Natural killer cell (primary cell): Measurements from ENCODE around the gene JAK3. TPM values are rescaled to one million over a fixed set of nuclear protein-coding genes. Genes with fewer than 3 reads are reported as not detected.

Experiments used
- ATAC-seq, 3 donors: fragments of 150-1000 bp in 2 of 3; fragments of 200-7000 bp in 1 of 3; cut with Tn5 transposase; 1 replicate in 1 of 3; 2 replicates in 2 of 3; pipeline ENCODE4 v1.10.0; 2021; ENCODE audit warnings: mild to moderate bottlenecking in 2 of 3, moderate library complexity in 2 of 3
- DNase-seq, 2 donors: peaks; one replicate each; pipeline versions ENCODE4 v3.0.0 to v3.0.0-alpha.2; 2013 to 2021; ENCODE audit warnings: mixed read lengths in 1 of 2
- H3K27ac ChIP-seq: one replicate; pipeline ENCODE4 v1.5.1; 2013; ENCODE audit warnings: mild to moderate bottlenecking, low read length
- H3K27me3 ChIP-seq: one replicate; pipeline ENCODE4 v1.6.1; 2013; ENCODE audit warnings: low read length; ENCODE audit not compliant: control insufficient read depth, insufficient read depth
- H3K36me3 ChIP-seq: one replicate; pipeline ENCODE4 v1.6.1; 2013; ENCODE audit warnings: low read length; ENCODE audit not compliant: control insufficient read depth, insufficient read depth
- H3K4me1 ChIP-seq: one replicate; pipeline ENCODE4 v1.6.1; 2013; ENCODE audit warnings: low read length; ENCODE audit not compliant: control insufficient read depth, insufficient read depth
- H3K4me3 ChIP-seq: one replicate; pipeline ENCODE4 v1.5.1; 2013; ENCODE audit warnings: low read length
- H3K9me3 ChIP-seq: one replicate; pipeline ENCODE4 v1.6.1; 2013; ENCODE audit warnings: low read length; ENCODE audit not compliant: control insufficient read depth, insufficient read depth
- H3K27ac Mint-ChIP-seq, 2 donors: one replicate each; pipeline ENCODE4 v1.8.0; 2022; ENCODE audit warnings: mild to moderate bottlenecking in 2 of 2, mixed read lengths in 2 of 2, moderate library complexity in 1 of 2
- H3K27me3 Mint-ChIP-seq, 2 donors: one replicate each; pipeline ENCODE4 v1.8.0; 2022; ENCODE audit warnings: low read depth in 2 of 2, mixed read lengths in 2 of 2
- H3K36me3 Mint-ChIP-seq: one replicate; pipeline ENCODE4 v1.8.0; 2022; ENCODE audit warnings: mixed read lengths
- H3K4me1 Mint-ChIP-seq, 2 donors: one replicate each; pipeline ENCODE4 v1.8.0; 2022; ENCODE audit warnings: mixed read lengths in 2 of 2
- H3K4me3 Mint-ChIP-seq: one replicate; pipeline ENCODE4 v1.8.0; 2022; ENCODE audit warnings: mild to moderate bottlenecking, moderate library complexity, mixed read lengths
- H3K9me3 Mint-ChIP-seq, 2 donors: one replicate each; pipeline ENCODE4 v1.8.0; 2022; ENCODE audit warnings: mixed read lengths in 2 of 2
- WGBS: methylation state at CpG from one replicate; pipeline ENCODE4 v1.1.7; 2013; ENCODE audit warnings: missing lambda C conversion rate; ENCODE audit not compliant: insufficient coverage; 5-methylcytosine and 5-hydroxymethylcytosine counted together
- intact Hi-C: fragments of 100-400 bp; cut with micrococcal nuclease; formaldehyde crosslinking; loops from one replicate; pipeline ENCODE4 v1.14.2; 2022
- total RNA-seq, 4 donors: library from RNA; stranded (reverse); fragments of 120-200 nt in 1 of 4; gene quantifications; one replicate each; pipeline versions ENCODE4 v1.2.3 to v1.2.4, GENCODE V29; 2013 to 2022
- TF ChIP-seq, protein P1 (sequence below): fragments of 200-600 bp; IDR thresholded peaks from one replicate; pipeline ENCODE4 v1.8.0; 2022; ENCODE audit warnings: antibody characterized with exemption

JAK3 gene
- total RNA-seq, 3 donors from 2014 or later (not counting 1 experiment from before 2014, with no cell fraction given) = 72.1 to 105 (median 96.1) TPM

DNA sequence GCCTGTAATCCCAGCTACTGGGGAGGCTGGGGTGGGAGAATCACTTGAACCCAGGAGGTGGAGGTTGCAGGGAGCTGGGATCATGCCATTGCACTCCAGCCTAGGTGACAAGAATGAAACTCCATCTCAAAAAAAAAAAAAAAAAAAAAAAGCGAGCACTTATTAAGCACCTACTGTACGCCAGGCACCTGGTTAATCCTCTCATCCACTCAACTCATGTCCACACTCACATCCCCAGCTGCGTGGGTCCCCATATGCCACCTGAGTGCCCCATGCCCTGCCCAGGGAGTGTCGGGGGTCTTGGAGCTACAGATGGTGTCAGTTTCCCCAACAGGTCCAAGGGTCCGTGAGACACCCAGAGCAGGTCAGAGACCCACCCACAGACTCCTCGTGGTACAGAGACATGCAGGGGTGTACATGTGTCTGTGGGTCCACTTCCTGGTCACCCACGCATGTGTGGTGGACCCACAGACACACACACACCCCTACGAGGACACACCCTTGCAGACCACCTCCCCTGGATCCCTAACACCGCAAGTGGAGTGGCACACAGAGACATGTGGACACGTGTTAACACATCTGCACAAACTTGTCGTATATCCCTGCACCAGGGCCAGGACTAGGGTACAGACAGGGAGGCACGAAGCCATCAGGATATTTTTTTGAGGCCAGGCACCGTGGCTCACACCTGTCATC lies 30.0 kb downstream of the JAK3 start:
- H3K27ac Mint-ChIP-seq = no peak overlapping the region
- DNase-seq (no peak), ATAC-seq (peak in 1 of 3 donors; percentile 7)
- intact Hi-C loops = no loop called here
- no peaks in the 10 kb centered on the region for H3K27me3 ChIP-seq
- no peaks in the 10 kb centered on the region for H3K27me3 Mint-ChIP-seq
- no peaks in the 10 kb centered on the region for H3K36me3 Mint-ChIP-seq
- H3K27ac ChIP-seq = no peak overlapping the region
- H3K9me3 ChIP-seq = no peaks in the 10 kb centered on the region
- no peaks in the 10 kb centered on the region for H3K4me1 Mint-ChIP-seq
- no peaks in the 10 kb centered on the region for H3K4me1 ChIP-seq
- no peak overlapping the region for H3K4me3 ChIP-seq
- no peak overlapping the region for H3K4me3 Mint-ChIP-seq
- TF ChIP-seq, protein P1, sequence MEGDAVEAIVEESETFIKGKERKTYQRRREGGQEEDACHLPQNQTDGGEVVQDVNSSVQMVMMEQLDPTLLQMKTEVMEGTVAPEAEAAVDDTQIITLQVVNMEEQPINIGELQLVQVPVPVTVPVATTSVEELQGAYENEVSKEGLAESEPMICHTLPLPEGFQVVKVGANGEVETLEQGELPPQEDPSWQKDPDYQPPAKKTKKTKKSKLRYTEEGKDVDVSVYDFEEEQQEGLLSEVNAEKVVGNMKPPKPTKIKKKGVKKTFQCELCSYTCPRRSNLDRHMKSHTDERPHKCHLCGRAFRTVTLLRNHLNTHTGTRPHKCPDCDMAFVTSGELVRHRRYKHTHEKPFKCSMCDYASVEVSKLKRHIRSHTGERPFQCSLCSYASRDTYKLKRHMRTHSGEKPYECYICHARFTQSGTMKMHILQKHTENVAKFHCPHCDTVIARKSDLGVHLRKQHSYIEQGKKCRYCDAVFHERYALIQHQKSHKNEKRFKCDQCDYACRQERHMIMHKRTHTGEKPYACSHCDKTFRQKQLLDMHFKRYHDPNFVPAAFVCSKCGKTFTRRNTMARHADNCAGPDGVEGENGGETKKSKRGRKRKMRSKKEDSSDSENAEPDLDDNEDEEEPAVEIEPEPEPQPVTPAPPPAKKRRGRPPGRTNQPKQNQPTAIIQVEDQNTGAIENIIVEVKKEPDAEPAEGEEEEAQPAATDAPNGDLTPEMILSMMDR = no peak
- H3K36me3 ChIP-seq = no peaks in the 10 kb centered on the region
- 87% methylated on average over 12 of the region's 13 CpGs for WGBS
- no peaks in the 10 kb centered on the region for H3K9me3 Mint-ChIP-seq

DNA sequence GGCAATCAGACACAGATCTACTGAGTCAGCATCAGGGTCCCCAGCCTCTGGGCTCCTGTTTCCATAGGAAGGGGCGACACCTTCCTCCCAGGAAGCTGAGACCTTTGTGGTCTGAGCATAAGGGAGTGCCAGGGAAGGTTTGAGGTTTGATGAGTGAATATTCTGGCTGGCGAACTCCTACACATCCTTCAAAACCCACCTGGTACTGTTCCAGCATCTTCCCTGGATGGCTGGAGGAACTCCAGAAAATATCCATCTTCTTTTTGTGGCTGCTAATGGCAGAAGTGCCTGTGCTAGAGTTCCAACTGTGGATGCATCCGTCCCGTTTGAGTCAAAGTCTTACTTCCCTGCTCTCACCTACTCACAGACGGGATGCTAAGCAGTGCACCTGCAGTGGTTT lies 35.7 kb downstream of the JAK3 start:
- Histone ChIP-seq H3K27ac (no peak overlapping the region), H3K36me3 (no peaks in the 10 kb centered on the region), H3K4me3 (no peak overlapping the region), H3K4me1 (peaks cover 6% of the 10 kb centered on the region), H3K27me3 (no peaks in the 10 kb centered on the region), H3K9me3 (no peaks in the 10 kb centered on the region)
- Mint-ChIP-seq H3K27ac (no peak overlapping the region), H3K4me1 (peaks cover 0 to 5% of the 10 kb centered on the region in 2 donors), H3K4me3 (no peak overlapping the region), H3K36me3 (no peaks in the 10 kb centered on the region), H3K27me3 (no peaks in the 10 kb centered on the region), H3K9me3 (no peaks in the 10 kb centered on the region)
- ATAC-seq (no peak), DNase-seq (no peak)
- intact Hi-C loops = no loop called here
- 85% methylated on average over 5 of the region's 5 CpGs for WGBS
- TF ChIP-seq, protein P1 = no peak

DNA sequence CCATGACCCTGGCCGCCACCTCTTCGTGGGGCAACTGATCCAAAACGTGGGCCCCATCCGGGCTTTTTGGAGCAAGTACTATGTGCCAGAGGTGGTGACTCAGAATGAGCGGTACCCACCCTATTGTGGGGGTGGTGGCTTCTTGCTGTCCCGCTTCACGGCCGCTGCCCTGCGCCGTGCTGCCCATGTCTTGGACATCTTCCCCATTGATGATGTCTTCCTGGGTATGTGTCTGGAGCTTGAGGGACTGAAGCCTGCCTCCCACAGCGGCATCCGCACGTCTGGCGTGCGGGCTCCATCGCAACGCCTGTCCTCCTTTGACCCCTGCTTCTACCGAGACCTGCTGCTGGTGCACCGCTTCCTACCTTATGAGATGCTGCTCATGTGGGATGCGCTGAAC lies 36.1 kb downstream of the JAK3 start:
- Mint-ChIP-seq H3K27me3 (no peaks in the 10 kb centered on the region), H3K4me3 (no peak overlapping the region), H3K27ac (no peak overlapping the region), H3K9me3 (no peaks in the 10 kb centered on the region), H3K36me3 (no peaks in the 10 kb centered on the region), H3K4me1 (peaks cover 0 to 5% of the 10 kb centered on the region in 2 donors)
- TF ChIP-seq, protein P1 = no peak
- Histone ChIP-seq H3K4me3 (no peak overlapping the region), H3K4me1 (peaks cover 6% of the 10 kb centered on the region), H3K9me3 (no peaks in the 10 kb centered on the region), H3K27ac (no peak overlapping the region), H3K27me3 (no peaks in the 10 kb centered on the region), H3K36me3 (no peaks in the 10 kb centered on the region)
- ATAC-seq = no peak
- no peak for DNase-seq
- intact Hi-C loops = no loop called here
- WGBS = 88% methylated on average over 20 of the region's 20 CpGs

DNA sequence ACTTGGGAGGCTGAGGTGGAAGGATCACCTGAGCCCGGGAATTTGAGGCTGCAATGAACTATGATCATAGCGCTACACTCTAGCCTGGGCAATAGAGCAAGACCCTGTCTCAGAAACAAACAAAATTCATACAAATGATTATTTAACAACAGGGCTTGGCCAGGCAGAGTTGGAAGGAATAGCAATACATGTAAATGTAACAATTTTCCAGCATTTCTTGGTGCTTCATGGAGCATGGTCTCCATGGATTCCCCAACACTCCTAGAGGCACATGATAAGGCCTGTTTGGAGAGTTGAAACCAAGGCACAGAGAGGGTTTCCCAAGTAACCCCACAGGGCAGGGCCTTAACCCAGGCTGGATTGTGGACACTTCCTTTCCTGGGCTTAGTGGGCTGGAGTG lies 36.7 kb downstream of the JAK3 start:
- H3K9me3 Mint-ChIP-seq = no peaks in the 10 kb centered on the region
- no peak overlapping the region for H3K4me3 ChIP-seq
- DNase-seq (no peak), ATAC-seq (no peak)
- TF ChIP-seq, protein P1 = no peak
- intact Hi-C loops = no loop called here
- no peak overlapping the region for H3K4me3 Mint-ChIP-seq
- no peaks in the 10 kb centered on the region for H3K27me3 ChIP-seq
- H3K27ac ChIP-seq = no peak overlapping the region
- no peaks in the 10 kb centered on the region for H3K36me3 Mint-ChIP-seq
- WGBS = 100% methylated on average over 2 of the region's 2 CpGs
- no peak overlapping the region for H3K27ac Mint-ChIP-seq
- H3K4me1 ChIP-seq = peaks cover 6% of the 10 kb centered on the region
- H3K27me3 Mint-ChIP-seq = no peaks in the 10 kb centered on the region
- peaks cover 0 to 5% of the 10 kb centered on the region in 2 donors for H3K4me1 Mint-ChIP-seq
- no peaks in the 10 kb centered on the region for H3K36me3 ChIP-seq
- no peaks in the 10 kb centered on the region for H3K9me3 ChIP-seq
